AG09309 (cell line): ENCODE data around the gene SLX9.

ENCODE experiments used
- DNase-seq: peaks from one replicate; pipeline ENCODE4 v3.0.0-alpha.2; 2010; ENCODE audit warnings: low read depth
- H3K4me3 ChIP-seq: 2 replicates; pipeline ENCODE4 v1.5.1; 2011; ENCODE audit warnings: mild to moderate bottlenecking, low read depth, low read length, moderate library complexity; ENCODE audit not compliant: control insufficient read depth
- CTCF ChIP-seq: IDR thresholded peaks from 2 replicates; pipeline ENCODE4 v1.5.1; 2011; ENCODE audit warnings: mild to moderate bottlenecking, low read depth, low read length, inconsistent platforms; ENCODE audit not compliant: insufficient read depth, control insufficient read depth; ENCODE audit errors: missing control alignments

The SLX9 gene

GRCh38 chr21:44898011-44898488 lies 41.8 kb upstream of the SLX9 start:
- TF ChIP-seq CTCF = no peak
- no peak overlapping the region for H3K4me3 ChIP-seq
- no peak for DNase-seq

GRCh38 chr21:44898851-44899767 lies 40.7 kb upstream of the SLX9 start:
- TF ChIP-seq CTCF = no peak
- DNase-seq = no peak
- no peak overlapping the region for H3K4me3 ChIP-seq

- no peak for TF ChIP-seq CTCF
- no peak for DNase-seq
- H3K4me3 ChIP-seq = no peak overlapping the region
Measured at GRCh38 chr21:44899768-44900558, 39.9 kb upstream of the SLX9 start.

- no peak for TF ChIP-seq CTCF
- no peak overlapping the region for H3K4me3 ChIP-seq
- no peak for DNase-seq
Measured at GRCh38 chr21:44900559-44901251, 39.1 kb upstream of the SLX9 start.

- TF ChIP-seq CTCF = no peak
- DNase-seq = no peak
- no peak overlapping the region for H3K4me3 ChIP-seq
Measured at GRCh38 chr21:44901391-44902074, 38.3 kb upstream of the SLX9 start.

- TF ChIP-seq CTCF = no peak
- no peak for DNase-seq
- no peak overlapping the region for H3K4me3 ChIP-seq
Measured at GRCh38 chr21:44902268-44903049, 37.4 kb upstream of the SLX9 start.
